HL-60 (cell line): ENCODE results near the gene NVL.

Source experiments
- GABPA ChIP-seq: IDR thresholded peaks from 2 replicates; pipeline ENCODE4 v1.6.1; 2012; ENCODE audit warnings: low read depth
- SPI1 ChIP-seq: IDR thresholded peaks from 2 replicates; pipeline ENCODE4 v1.6.1; 2012; ENCODE audit warnings: low read depth, mild to moderate bottlenecking, borderline replicate concordance
- TF ChIP-seq, protein P1 (sequence below): IDR thresholded peaks from one replicate; pipeline ENCODE4 v1.5.1; 2011; ENCODE audit warnings: low read length, control low read depth, inconsistent platforms; ENCODE audit not compliant: insufficient read depth

DNA sequence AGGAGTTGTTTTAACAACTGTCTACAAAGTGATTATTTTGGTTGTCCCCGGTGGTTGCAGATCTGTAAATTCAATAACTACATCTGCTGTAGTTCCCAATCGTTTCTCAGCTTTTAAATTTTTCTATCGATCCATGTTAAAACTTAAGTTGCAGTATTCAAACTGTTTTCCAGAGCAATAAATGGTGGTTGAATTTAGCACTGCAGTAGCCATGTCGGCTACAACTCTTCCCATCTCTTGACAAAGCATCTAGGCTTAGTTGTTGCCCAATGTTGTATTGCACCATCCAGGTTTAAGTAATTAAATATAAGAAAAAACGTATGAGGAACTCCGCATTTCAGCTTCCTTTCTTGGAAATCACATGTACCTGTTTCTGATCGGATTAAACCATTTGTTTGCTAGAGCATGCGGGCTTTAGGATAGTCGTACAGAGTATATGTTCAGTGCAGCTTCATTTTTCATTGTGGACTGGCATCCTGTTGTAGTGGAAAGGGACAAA lies 27.7 kb upstream of the NVL start:
- TF ChIP-seq, protein P1, sequence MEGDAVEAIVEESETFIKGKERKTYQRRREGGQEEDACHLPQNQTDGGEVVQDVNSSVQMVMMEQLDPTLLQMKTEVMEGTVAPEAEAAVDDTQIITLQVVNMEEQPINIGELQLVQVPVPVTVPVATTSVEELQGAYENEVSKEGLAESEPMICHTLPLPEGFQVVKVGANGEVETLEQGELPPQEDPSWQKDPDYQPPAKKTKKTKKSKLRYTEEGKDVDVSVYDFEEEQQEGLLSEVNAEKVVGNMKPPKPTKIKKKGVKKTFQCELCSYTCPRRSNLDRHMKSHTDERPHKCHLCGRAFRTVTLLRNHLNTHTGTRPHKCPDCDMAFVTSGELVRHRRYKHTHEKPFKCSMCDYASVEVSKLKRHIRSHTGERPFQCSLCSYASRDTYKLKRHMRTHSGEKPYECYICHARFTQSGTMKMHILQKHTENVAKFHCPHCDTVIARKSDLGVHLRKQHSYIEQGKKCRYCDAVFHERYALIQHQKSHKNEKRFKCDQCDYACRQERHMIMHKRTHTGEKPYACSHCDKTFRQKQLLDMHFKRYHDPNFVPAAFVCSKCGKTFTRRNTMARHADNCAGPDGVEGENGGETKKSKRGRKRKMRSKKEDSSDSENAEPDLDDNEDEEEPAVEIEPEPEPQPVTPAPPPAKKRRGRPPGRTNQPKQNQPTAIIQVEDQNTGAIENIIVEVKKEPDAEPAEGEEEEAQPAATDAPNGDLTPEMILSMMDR = no peak
- no peak for TF ChIP-seq GABPA
- peak; percentile 81 for TF ChIP-seq SPI1
